Stimulated activated CD4-positive, alpha-beta T cell treated with anti-CD3 and anti-CD28 coated beads, Interleukin-12 subunit alpha, Interleukin-12 subunit beta, amount 100 ng/mL, for 24 hours (primary cell): ENCODE results near the gene HK2.
A peak's percentile ranks its signal among the peaks of the same experiment; 100 is the strongest.
"Not testable (repeated sequence)": the region's sequence is repeated elsewhere in the genome, so short reads cannot be mapped to it uniquely, and the experiment has no call there.

Experiments
- DNase-seq, 2 experiments: peaks; one replicate each; pipeline ENCODE4 v3.0.0-alpha.2; 2020; ENCODE audit warnings: low read depth in 2 of 2

HK2 gene

GRCh38 chr2:74834792-74835755, 1.1 kb downstream of the HK2 start:
- peak; percentile 67 to 76 for DNase-seq

GRCh38 chr2:74835831-74836674, 2.1 kb downstream of the HK2 start:
- no peak for DNase-seq

- DNase-seq: no peak
Measured at GRCh38 chr2:74836675-74837401, 2.9 kb downstream of the HK2 start.

- no peak for DNase-seq
Measured at GRCh38 chr2:74841641-74842040, 7.7 kb downstream of the HK2 start.

GRCh38 chr2:74843433-74843832, 9.5 kb downstream of the HK2 start:
- no peak for DNase-seq

GRCh38 chr2:74843899-74844298, 10.0 kb downstream of the HK2 start:
- peak in 1 of 2 experiments; percentile 31 for DNase-seq

GRCh38 chr2:74844752-74845151, 10.8 kb downstream of the HK2 start:
- DNase-seq: no peak

GRCh38 chr2:74845217-74845751, 11.4 kb downstream of the HK2 start:
- DNase-seq: no peak

GRCh38 chr2:74845991-74846390, 12.1 kb downstream of the HK2 start:
- DNase-seq: no peak

GRCh38 chr2:74846481-74846880, 12.6 kb downstream of the HK2 start:
- DNase-seq: no peak

GRCh38 chr2:74847070-74847858, 13.3 kb downstream of the HK2 start:
- DNase-seq: no peak

GRCh38 chr2:74849228-74849892, 15.4 kb downstream of the HK2 start:
- no peak for DNase-seq

- no peak for DNase-seq
Measured at GRCh38 chr2:74850496-74851190, 16.7 kb downstream of the HK2 start.

GRCh38 chr2:74851191-74851566, 17.3 kb downstream of the HK2 start:
- DNase-seq: no peak

GRCh38 chr2:74853360-74853759, 19.4 kb downstream of the HK2 start:
- not testable (repeated sequence) for DNase-seq

- DNase-seq: no peak
Measured at GRCh38 chr2:74854401-74854800, 20.5 kb downstream of the HK2 start.

GRCh38 chr2:74855114-74855707, 21.3 kb downstream of the HK2 start:
- DNase-seq: not testable (repeated sequence)

GRCh38 chr2:74856004-74856578, 22.2 kb downstream of the HK2 start:
- no peak for DNase-seq

GRCh38 chr2:74856599-74856998, 22.7 kb downstream of the HK2 start:
- no peak for DNase-seq
